Hindlimb muscle (tissue), 1 donor: ENCODE measurements around the gene MLN. TPM values are rescaled to one million over a fixed set of nuclear protein-coding genes. Genes with fewer than 3 reads are reported as not detected.
A peak's percentile ranks its signal among the peaks of the same experiment; 100 is the strongest.

ENCODE experiments used
- DNase-seq: peaks from one replicate; pipeline ENCODE4 v3.0.0-alpha.2; 2013
- polyA plus RNA-seq: library from polyadenylated mRNA; unstranded; fragments of 120-200 nt; gene quantifications from one replicate; pipeline ENCODE4 v1.2.1, GENCODE V29; 2013; ENCODE audit not compliant: insufficient read length

Gene MLN, protein sequence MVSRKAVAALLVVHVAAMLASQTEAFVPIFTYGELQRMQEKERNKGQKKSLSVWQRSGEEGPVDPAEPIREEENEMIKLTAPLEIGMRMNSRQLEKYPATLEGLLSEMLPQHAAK
- polyA plus RNA-seq, result not detected

DNA sequence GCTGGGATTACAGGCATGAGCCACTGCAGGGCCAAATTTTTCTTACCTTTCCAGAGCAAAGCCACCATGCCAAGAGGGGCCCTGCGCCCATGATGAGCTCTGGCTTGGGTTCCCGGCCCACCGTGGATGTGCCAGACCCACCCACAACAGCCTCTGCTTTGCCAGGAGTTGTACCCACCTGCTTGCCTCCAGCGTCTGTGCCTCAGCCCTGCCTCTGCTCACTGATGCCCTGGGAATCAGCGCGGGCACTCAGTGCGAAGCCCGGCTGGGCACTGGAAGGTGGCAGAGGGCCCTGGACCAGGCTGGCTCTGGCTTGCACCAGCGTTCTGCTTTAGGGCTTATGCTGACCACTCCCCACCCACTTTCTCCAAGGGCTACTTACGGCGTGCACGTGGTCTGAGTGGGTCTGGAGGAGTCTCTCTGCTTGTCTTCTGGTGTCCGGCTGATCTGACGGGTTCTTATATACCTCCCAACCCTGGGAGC lies at the start of gene MLN:
TSS of gene MLN (minus strand) at position 433 of the 483 bp plus-strand sequence. CDS start 2,840 bp downstream, outside the sequence.
- DNase-seq, result no peak

DNA sequence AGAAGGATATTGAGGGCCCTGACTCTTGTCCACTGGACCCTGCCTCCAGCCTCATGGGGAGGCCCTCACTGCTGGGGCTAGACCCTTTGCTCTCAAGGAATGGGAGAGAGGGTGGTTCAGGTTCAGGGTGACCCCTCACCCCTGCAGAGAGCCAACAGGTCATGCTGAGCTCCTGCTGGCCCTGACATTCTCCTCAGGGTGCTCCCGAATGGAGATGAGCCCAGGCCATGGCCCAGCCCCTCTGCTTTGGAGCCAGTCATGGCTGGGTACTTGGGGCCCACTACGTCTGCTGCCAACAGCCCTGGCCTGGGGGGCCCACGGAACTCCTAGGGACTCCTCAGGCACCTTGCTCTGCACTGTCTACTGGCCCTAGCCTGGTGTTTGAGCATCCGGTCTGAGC lies 49.2 kb upstream of the MLN start:
- DNase-seq, result no peak

DNA sequence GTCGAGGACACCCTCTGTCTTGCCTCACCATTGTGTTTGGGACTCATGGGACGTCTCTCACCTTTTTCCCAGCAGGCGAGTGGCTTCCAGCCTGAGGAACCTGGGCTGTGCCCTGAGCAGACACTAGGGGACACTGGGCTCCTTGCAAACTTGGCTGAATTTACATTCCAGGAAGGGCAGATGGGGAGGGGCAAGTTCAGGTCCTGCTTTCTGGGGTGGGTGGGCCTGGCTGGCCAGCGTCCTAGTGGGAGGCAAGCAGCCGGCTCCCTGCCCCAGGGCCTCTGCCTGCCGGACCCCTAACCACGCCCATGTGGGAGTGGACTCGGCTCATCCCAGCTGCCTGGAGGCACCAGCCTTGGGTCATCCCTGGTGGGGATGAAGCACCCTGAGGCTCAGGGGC lies 48.2 kb upstream of the MLN start:
- DNase-seq, result no peak

DNA sequence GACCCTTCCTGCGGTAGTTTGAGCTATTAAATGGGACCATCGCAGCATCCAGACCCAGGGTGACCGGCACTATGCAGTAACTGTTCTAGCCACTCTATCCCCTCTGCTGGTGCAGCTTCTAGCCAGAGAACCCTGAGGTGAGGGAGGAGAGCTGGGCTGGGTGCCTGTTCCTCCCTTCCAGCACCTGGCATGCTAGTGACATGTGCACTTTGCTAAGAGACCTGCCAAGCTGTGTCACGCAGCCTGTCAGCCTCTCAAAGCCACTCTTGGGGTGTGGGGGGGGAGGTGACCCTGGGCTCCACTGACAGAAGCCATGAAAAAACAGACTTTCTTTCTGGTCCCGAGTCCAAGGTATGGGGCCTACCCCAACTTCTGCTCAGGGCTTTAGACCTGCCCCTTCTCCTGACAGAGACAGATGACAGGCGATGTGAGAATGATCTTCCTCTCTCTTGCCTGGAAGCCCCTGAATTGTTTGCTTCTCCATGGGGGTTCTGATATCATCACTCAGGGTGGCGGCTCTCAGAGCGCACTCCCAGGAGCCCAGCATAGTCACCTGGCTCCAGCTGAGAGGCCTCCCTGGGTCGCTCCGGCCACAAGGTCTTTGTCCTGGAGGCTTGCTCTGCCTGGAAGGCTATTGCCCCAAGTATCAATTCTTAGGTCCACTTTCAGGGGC lies 47.2 kb upstream of the MLN start:
- DNase-seq, result no peak

DNA sequence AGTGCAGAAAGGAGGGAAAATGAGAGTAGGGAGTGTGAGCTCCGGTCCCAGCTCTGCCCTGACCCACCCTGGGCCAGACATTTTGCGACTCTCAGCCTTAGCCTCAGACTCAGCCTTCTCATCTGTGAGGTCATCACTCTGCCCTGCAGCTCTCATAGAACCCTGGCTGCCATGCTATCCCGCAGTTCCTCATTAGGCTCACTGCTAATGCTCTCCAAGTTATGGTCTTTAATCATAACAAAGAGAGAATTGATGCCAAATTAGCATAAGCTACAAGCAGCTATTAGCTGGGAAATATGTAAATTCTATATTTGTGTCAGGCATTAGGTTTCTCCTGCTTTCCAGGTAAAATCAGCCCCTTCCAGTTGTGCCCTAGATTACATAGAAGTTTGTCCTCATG lies 46.5 kb upstream of the MLN start:
- DNase-seq, result no peak

DNA sequence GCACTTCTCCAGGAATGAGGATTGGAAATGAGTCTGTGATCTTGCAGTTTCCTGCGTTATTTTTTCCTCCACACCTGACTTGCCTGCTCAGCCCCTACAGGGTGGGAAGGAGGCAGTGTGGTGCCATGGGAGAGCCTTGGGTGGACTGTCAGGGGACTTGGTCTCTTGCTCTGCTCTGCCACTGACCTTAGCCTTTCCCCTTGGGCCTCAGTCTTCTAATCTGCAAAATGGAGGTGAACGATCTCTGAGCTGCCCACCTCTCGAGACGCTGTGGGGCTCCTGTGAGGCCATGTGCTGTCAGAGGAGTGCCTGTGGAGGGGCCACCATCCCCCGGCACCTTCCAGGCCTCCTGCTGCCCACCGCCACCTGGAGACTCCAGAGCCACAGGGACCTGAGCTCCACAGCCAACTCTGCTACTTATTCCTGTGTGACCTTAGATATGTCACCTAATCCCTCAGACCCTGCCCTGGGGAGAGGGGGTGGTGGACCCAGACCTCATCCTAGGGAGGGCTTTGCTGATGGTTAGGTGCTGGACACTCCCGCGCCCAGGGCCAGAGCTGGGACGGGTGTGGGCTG lies 45.8 kb upstream of the MLN start:
- no peak for DNase-seq

DNA sequence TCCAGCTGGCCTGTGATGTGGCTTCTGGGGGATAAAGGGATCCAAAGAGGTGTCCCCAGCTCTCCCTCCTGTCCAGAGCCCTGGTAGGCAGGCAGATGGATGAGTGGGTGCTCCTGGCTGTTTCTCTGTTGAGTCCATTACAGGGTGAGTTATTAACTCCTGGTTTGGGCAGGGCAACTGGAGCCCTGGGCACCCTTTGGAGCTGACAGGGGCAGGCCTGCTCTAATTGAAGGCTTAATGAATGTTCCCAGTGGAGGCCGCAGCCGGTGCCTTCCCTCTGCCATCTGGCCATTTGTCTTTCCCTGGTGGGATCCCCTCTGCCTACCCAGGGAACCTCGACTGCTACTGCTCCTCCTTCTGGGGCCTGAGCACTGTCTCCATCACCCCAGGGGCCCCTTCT lies 44.7 kb upstream of the MLN start:
- no peak for DNase-seq

DNA sequence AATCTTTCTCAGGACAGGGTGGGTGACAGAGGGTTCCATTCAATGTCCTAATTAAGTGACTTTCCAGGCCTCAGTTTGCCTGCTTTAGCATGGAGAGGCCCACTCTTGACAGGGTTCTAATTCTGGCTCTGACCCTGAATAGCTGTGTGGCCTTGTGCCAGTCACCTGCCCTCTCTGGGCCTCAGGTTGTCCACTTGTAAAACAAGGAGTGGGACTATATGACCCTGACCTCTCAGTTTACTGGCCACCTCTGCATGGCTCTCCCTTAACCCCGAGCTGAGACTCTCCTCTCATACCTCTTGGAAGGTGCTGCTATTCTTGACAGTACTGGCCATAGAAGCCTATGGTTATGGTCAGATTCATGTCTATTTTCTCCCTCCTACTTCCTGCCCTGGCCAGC lies 44.1 kb upstream of the MLN start:
- DNase-seq, result no peak

DNA sequence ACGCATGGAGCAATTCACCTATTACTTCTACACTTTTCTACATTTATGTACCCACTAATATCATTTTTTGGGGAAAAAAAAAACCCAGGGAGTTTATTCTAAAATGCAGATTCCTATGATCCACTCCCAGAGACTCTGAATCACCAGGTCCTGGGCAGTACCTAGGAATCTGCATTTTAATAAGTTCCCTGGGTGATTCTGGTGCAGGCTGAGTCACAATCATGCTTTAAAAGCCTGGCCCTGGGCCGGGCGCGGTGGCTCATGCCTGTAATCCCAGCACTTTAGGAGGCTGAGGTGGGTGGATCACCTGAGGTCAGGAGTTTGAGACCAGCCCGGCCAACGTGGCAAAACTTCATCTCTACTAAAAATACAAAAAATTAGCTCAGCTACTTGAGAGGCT lies 43.3 kb upstream of the MLN start:
- no peak for DNase-seq

DNA sequence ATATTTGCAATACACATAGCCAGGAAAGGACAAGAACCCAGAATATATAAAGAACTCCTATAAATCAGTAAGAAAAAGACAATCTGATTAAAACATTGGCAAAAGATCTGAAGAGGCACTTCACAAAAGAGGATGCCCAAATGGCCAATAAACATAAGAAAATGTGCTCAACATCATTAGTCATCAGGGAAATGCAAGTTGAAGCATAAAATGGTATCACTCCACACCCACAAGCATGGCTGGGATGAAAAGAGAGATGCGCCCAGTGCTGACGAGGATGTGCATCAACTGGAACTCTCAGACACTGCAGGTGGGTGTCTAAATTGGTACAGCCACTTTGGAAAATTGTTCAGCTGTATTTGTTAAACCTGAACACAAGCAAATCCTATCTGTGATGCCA lies 42.4 kb upstream of the MLN start:
- no peak for DNase-seq

DNA sequence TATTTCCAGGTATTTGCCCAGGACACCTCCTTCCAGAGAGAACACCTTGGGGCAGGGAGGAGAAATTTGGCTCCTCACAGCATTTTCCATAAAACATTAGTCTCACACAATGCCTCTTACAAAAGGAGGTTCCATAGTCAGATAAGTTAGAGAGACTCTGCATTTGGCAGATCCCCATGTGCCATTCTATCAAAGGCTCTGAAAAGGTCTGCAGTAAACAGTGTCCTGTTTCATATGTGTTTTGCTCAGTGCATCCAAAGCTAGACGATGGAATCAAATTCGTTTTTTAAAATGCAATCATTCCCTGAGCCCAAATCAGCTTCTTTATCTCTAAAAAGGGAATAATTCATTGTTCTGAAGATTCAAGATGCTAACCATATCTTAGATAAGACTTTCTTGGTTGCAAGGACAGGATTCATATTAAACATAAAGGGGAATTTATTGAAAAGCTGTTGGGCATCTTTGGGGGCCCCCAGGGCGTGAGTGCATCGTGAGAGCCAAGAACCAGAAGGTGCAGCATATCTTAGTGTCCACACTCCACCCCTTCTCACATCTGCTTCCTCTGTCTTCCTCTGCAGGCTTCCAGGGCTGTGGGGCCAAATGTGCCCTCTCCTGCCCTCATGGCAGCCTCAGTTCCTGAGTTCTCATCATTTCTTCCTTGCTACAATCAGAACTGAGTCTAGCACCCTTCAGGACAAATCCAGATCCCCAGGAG lies 41.4 kb upstream of the MLN start:
- DNase-seq, result no peak

DNA sequence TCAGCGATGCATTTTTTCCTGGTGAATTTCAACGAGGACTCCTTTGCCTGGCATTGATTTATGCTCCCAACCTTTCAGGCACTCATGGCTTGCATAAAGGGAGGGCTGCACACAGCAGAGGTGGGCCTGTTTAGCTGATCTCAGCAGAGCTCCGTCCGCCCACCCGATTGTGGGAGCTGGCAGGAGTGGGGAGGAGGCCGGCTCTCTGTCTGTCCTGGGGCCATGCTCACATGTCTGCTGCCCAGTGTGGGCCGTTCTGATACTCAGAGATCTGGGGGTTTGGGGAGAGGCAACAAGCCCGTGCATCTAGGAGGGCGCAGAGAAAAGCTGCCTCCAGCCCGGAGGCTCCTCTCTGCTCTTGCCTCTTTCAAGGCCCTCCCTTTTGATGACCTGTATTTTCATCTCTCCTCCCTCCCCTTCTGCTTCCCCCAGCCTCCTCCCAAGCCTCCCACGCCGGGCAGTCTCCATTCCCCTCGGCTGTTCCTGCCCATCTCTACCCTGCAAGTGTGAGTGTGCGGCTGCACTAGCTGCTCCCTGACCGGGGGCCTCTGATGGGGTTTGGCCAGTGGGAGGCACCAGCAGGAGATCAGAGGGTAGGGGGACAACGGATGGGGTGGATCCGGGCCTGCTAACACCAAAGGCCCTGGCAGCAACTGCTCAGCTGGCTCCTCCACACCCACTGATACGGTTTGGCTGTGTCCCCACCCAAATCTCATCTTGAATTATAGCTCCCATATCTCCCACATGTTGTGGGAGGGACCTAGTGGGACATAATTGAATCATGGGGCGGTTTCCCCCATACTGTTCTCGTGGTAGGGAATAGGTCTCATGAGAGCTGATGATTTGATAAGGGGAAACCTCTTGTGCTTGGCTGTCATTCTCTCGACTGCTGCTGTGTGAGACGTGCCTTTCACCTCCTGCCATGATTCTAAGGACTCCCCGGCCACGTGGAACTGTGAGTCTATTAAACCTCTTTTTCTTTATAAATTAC lies 39.6 kb upstream of the MLN start:
- DNase-seq, result no peak

DNA sequence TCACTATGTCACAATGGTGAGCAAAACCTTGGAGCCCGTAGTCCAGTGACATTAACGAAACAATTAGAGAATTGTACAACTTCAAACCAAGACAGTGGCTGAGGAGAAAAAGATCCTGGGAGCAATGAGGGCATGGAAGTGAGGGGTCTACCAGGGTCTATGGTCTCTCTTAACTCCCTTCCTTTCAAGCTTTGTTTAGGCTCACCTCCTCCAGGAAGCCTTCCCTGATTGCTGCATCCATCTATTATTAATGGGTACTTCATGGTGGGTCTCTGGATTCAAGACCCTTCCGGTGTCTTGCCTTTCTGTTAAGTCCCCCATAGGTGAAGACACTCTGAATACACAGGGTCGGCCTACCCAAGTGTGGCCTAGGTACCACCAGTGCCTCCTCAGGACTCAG lies 38.1 kb upstream of the MLN start:
- no peak for DNase-seq

DNA sequence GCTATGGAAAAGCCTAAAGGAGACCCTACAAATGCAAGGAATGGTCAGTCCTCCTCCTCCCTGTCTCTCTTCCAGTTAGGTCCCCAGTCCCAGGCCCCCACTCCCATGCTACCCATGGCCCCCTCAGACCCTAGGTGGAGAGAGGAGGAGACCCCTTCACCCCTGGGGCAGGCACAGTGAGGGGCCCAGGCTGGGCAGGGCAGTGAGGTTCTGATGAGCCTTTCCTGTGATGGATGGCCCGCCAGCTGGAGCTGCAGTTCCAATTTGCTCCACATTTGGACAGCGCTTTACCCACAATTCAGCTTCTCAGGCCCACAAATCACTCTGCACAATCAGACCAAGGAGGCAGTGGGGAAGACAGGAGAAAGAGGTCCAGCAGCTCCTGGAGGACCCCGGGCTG lies 37.3 kb upstream of the MLN start:
- DNase-seq, result no peak

DNA sequence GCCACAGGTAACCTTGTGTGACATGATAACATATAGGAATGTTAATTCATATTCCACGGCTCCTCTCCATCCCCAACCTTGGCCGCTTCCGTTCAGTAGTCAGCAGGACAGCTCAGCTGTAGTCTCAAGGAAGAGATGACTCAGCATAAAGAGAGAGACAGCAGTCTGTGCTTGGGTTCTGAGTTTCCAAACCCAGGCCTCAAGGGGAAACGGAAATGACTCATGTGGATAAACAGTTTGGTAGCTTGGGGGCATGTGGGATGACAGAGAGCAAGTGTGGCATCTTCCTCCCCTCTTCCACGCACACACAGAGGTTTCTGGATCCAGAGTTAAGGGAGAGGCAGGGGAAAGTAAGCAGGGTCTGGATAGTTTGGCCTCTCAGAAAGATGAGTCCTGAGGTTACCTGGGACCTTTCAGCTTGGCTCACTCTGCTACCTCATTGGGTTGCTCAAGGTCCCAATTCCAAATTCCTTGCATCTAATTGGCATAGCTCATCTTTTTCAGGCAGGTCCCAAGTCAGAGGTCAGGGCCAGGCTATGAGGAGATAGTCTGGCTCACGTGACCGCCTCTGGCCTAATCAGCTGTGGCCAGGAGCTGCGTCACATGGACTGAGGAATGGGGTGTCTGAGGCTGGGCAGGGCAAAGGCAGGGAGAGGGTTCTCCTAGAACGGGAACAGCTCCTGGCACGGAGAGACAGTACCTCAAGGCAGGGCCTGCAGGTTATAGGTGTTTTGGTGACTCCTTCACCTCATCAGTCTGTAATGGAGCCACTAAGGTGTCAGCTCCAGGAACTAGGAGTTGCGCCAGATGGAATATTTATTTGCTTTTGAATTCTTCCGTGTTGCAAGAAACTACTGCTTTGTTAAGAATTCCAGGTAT lies 36.5 kb upstream of the MLN start:
- DNase-seq, result peak; percentile 22

DNA sequence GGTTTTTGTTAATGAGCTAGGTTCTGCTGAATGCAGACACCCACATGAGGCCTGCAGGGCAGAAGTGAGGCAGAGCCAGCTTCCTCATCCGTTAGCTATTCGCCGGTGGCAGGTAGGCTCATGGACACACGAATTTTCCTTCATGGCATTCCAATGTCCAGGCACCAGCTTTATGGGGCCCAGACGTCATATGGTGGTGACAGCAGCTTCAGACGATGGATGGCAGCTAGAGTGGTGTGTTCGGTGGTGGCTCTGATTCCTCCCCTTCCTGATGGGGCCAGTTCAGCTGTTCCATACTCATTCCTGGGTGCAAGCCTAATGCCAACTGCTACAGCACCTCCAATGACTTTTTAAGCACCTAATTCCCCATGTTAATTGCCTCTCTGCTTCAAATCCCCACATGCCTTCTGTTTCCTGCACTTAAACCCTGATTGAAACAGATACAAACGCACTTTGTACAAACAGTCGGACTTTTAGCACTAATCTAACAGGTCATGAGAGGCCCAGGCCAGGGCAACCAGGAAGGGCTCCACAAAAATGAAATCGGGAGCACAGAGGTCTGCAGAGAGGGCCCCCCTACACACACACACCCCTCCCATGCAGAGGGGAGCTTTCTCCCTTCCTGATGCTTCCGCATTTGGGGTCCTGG lies 35.7 kb upstream of the MLN start:
- no peak for DNase-seq

DNA sequence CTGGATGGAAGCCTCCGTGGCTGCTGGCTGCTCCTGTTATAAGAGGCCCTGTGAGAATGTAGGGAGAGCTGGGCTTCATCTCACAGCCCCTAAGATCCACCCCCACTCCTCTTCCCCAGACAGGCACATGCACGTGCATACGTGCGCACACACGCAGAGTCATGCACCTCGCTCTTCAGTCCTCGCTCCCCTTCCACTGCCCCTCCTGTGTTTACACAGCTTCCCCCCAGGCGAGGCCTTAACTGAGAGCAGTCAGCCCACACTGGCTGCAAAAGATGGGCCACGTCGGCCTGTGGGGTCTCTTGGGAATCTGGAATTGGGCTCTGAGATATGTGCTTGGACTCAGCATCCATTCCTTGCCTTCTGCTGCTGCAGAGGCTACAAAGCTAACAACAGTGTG lies 35.2 kb upstream of the MLN start:
- DNase-seq, result no peak

DNA sequence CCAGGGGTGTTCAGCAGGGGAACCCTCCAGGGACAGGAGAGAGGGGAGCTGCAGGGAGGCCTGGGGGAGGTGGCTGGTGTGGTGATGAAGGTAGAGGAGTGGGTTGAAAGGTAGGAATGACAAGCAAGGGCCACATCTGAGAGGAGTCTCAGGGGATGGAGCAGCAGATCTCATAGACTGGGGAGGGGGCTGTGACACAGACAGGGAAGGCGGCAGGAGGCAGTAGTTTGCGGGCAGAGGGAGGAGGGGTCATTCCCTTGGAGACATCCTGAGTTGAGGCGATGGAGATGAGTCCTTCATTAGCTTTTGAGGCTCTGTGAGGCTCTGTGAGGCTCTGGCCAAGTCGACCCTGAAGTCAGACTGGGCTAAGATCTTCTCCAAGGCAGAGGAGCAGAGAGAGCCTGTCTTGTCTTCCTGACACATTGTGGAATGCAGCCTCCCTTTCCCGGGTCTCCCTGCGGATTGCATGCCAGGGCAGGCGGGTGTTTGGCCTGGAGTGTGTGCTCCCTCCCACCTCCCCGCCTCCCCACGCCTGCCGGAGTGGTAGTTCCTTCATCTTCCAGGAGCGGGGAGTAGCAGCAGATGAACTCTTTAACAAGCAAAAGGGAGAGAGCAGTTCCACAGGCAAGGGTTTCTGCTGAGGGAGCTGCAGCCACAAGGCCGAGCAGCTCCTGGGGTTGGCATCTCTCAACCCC lies 34.3 kb upstream of the MLN start:
- no peak for DNase-seq

DNA sequence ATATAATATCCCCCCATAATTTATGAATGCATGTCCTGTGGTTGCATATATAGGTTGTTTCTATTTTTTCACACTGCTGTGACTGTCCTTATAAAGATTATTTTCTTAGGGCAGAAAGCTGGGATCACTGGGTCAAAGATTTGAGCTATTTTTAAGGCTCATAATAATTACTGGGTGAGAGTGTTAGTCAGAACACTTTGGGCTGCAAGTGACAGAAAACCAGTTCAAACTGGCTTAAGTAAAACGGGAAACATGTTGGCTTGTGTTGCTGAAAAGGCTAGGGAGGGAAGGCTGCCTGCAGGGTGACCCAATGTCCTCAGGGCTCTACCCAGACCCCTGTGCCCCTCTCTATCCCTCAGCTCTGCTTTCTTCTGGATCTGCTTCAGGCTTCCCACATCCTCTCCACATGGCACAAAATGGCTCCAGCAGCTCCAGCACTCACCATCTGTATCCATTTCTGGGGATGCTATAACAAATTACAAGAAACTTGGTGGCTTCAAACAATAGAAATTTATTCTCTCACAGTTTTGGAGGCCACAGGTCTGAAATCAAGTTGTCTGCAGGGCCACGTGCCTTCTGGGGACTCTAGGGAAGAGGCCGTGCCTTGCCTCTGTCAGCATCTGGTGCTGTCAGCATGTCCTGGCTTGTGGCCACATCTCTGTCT lies 33.1 kb upstream of the MLN start:
- DNase-seq, result no peak
